ENCODE measurements around the gene NPS. TPM values are rescaled to one million over a fixed set of nuclear protein-coding genes. Genes with fewer than 3 reads are reported as not detected.

NPS gene
- total RNA-seq, 1 experiment from 2014 or later: not detected

DNA sequence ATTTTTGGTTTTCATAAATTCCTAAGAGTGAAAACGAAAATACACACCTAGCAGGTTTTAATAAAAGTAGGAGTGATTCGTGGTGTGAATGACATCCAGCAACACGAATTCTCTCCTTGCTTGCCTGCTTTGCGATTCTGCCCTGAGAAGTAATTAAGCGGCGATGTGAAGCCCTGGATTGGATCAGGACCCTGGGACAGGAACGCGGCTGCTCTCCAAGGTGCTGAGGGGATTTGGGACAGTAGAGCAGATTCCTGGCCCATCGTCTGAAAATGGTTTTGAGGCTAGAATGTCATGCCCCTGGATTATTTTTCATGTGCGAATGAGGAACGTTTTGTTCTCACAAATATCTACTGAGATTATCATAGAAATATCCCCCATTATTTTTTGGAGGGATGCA is 7.8 kb downstream of the NPS start:
- ChIA-PET POLR2A (no interaction called here), CTCF (no interaction called here)
- no peaks in the 10 kb centered on the region for H3K36me3 ChIP-seq (ENCODE audit: control insufficient read depth, insufficient read depth, low read length)
- H3K9me3 ChIP-seq (ENCODE audit: control insufficient read depth, insufficient read depth, low read depth, low read length): no peaks in the 10 kb centered on the region
- no peaks in the 10 kb centered on the region for H3K4me1 ChIP-seq (ENCODE audit: control insufficient read depth, insufficient read depth, low read length)
- H3K27me3 ChIP-seq (ENCODE audit: control insufficient read depth, insufficient read depth, low read length): peaks cover 9% of the 10 kb centered on the region
- intact Hi-C loops (cut with micrococcal nuclease; ENCODE audit: unreplicated experiment): no loop called here
- no peak for ATAC-seq
- TF ChIP-seq POLR2AphosphoS5 (IDR thresholded peaks at IDR 0.05; ENCODE audit: low read depth, low read length) (no peak), TCF7L2 (IDR thresholded peaks at IDR 0.05; ENCODE audit: low read depth, low read length) (no peak), SIN3A (IDR thresholded peaks at IDR 0.05; ENCODE audit: borderline replicate concordance, insufficient read depth, low read depth, low read length) (no peak)
- TF ChIP-seq, protein P1, sequence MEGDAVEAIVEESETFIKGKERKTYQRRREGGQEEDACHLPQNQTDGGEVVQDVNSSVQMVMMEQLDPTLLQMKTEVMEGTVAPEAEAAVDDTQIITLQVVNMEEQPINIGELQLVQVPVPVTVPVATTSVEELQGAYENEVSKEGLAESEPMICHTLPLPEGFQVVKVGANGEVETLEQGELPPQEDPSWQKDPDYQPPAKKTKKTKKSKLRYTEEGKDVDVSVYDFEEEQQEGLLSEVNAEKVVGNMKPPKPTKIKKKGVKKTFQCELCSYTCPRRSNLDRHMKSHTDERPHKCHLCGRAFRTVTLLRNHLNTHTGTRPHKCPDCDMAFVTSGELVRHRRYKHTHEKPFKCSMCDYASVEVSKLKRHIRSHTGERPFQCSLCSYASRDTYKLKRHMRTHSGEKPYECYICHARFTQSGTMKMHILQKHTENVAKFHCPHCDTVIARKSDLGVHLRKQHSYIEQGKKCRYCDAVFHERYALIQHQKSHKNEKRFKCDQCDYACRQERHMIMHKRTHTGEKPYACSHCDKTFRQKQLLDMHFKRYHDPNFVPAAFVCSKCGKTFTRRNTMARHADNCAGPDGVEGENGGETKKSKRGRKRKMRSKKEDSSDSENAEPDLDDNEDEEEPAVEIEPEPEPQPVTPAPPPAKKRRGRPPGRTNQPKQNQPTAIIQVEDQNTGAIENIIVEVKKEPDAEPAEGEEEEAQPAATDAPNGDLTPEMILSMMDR (IDR thresholded peaks at IDR 0.05): no peak
- TF ChIP-seq, protein P2, sequence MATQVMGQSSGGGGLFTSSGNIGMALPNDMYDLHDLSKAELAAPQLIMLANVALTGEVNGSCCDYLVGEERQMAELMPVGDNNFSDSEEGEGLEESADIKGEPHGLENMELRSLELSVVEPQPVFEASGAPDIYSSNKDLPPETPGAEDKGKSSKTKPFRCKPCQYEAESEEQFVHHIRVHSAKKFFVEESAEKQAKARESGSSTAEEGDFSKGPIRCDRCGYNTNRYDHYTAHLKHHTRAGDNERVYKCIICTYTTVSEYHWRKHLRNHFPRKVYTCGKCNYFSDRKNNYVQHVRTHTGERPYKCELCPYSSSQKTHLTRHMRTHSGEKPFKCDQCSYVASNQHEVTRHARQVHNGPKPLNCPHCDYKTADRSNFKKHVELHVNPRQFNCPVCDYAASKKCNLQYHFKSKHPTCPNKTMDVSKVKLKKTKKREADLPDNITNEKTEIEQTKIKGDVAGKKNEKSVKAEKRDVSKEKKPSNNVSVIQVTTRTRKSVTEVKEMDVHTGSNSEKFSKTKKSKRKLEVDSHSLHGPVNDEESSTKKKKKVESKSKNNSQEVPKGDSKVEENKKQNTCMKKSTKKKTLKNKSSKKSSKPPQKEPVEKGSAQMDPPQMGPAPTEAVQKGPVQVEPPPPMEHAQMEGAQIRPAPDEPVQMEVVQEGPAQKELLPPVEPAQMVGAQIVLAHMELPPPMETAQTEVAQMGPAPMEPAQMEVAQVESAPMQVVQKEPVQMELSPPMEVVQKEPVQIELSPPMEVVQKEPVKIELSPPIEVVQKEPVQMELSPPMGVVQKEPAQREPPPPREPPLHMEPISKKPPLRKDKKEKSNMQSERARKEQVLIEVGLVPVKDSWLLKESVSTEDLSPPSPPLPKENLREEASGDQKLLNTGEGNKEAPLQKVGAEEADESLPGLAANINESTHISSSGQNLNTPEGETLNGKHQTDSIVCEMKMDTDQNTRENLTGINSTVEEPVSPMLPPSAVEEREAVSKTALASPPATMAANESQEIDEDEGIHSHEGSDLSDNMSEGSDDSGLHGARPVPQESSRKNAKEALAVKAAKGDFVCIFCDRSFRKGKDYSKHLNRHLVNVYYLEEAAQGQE (IDR thresholded peaks at IDR 0.05; ENCODE audit: insufficient read depth in 1 of 2, low read depth in 2 of 2, low read length in 1 of 2): peak; percentile 88 to 89
- BruUV-seq (replicated peaks): no TSS peak
- H3K27ac ChIP-seq (ENCODE audit: low read length): no peak overlapping the region
- no peak overlapping the region for H3K4me3 ChIP-seq (ENCODE audit: low read depth in 2 of 2, low read length in 2 of 2)
- no peak for DNase-seq (ENCODE audit: low read depth, low spot score)
- in situ Hi-C loops (cut with HindIII; ENCODE audit: low pct_unique_long_range_greater_than_20kb, low sequenced_read_pairs): no loop called here

GRCh38 chr10:127561647-127562046 is 12.5 kb downstream of the NPS start:
- no TSS peak for BruUV-seq (replicated peaks)
- CTCF ChIA-PET: no interaction called here
- Histone ChIP-seq H3K4me1 (ENCODE audit: control insufficient read depth, insufficient read depth, low read length) (no peaks in the 10 kb centered on the region), H3K27me3 (ENCODE audit: control insufficient read depth, insufficient read depth, low read length) (peaks cover 19% of the 10 kb centered on the region), H3K4me3 (ENCODE audit: low read depth in 2 of 2, low read length in 2 of 2) (no peak overlapping the region), H3K27ac (ENCODE audit: low read length) (no peak overlapping the region), H3K36me3 (ENCODE audit: control insufficient read depth, insufficient read depth, low read length) (no peaks in the 10 kb centered on the region), H3K9me3 (ENCODE audit: control insufficient read depth, insufficient read depth, low read depth, low read length) (no peaks in the 10 kb centered on the region)
- POLR2A ChIA-PET: no interaction called here
- TF ChIP-seq TCF7L2 (IDR thresholded peaks at IDR 0.05; ENCODE audit: low read depth, low read length) (no peak), POLR2AphosphoS5 (IDR thresholded peaks at IDR 0.05; ENCODE audit: low read depth, low read length) (no peak), SIN3A (IDR thresholded peaks at IDR 0.05; ENCODE audit: borderline replicate concordance, insufficient read depth, low read depth, low read length) (no peak)
- TF ChIP-seq, protein P1 (IDR thresholded peaks at IDR 0.05): no peak
- TF ChIP-seq, protein P2 (IDR thresholded peaks at IDR 0.05; ENCODE audit: insufficient read depth in 1 of 2, low read depth in 2 of 2, low read length in 1 of 2): no peak
- intact Hi-C loops (cut with micrococcal nuclease; ENCODE audit: unreplicated experiment) (no loop called here), in situ Hi-C loops (cut with HindIII; ENCODE audit: low pct_unique_long_range_greater_than_20kb, low sequenced_read_pairs) (no loop called here)
- ATAC-seq (no peak), DNase-seq (ENCODE audit: low read depth, low spot score) (no peak)
